Activated CD4-positive, alpha-beta T cell treated with anti-CD3 and anti-CD28 coated beads, Interleukin-2, Interleukin-4, amounts not matched to agents 100 ng/mL and 50 ng/mL, durations not matched to agents 16 hours and 8 hours (primary cell): ENCODE results near the gene KRT72.

Experiments
- DNase-seq: peaks from one replicate; pipeline ENCODE4 v3.0.0-alpha.2; 2020; ENCODE audit warnings: low spot score

KRT72 gene

GRCh38 chr12:52578469-52578868, 22.8 kb downstream of the KRT72 start:
- no peak for DNase-seq

- DNase-seq, result no peak
Observed at GRCh38 chr12:52577316-52577715, 23.9 kb downstream of the KRT72 start.

DNA sequence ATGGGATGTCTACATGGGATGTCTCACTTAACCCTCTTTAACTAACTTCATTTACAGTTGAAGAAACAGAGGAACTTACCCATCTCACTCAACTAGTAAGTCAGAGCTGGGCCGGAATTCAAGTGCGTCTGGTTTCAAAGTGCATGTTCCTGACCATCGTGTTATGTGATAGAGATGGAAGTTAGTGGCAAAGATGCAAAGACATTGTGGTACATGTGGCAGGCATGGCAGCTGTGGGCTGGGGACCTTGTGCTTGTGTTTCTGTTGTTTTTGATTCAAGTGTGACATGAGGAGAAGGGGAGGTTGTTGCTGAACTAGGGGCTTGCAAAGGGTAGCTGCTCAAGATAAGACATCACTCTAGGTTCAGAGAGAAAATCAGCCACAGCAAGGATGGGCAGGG, 25.3 kb downstream of the KRT72 start:
- no peak for DNase-seq

GRCh38 chr12:52575256-52575655, 26.0 kb downstream of the KRT72 start:
- no peak for DNase-seq

DNA sequence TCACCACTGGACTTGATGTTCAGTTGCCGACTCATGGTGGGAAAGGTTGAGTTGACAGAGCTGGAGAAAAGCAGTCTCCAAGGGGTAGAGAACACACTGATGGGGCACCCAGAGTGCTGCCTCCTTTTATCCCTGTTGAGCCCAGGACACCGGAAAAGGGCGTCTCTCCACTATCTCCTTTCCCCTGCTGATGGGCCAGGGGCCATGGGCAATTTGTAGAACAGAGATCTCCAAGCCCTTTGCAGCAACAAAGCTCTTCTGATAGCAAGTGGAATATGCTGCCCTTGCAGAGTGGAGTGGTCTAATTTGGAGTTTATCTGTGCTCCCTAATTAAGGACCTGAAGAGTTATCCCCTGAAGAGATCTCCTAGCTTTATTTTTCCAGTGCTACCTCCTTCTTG, 27.5 kb downstream of the KRT72 start, which contains the start of gene KRT74:
KRT74 (minus strand) TSS at position 101 of the 400 bp plus-strand sequence; CDS start at position 35, 66 bp downstream.
- no peak for DNase-seq

DNA sequence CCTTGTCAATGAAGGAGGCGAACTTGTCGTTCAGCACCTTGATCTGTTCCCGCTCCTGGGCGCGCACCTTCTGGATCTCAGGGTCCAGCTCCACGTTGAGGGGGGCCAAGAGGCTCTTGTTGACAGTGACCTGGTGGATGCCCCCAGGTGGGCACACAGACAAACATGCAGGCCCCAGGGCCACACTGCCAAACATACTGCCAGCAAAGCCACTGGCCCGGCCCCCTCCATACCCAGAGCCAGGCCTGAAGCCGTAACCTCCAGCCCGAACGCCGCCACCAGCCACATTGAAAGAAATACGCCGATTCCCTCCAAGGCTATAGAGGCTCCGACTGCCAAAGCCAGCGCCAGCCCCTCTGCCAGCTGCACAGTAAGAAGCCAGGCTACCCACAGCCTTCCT, 28.0 kb downstream of the KRT72 start:
- no peak for DNase-seq

GRCh38 chr12:52570511-52570910, 30.8 kb downstream of the KRT72 start:
- no peak for DNase-seq

DNA sequence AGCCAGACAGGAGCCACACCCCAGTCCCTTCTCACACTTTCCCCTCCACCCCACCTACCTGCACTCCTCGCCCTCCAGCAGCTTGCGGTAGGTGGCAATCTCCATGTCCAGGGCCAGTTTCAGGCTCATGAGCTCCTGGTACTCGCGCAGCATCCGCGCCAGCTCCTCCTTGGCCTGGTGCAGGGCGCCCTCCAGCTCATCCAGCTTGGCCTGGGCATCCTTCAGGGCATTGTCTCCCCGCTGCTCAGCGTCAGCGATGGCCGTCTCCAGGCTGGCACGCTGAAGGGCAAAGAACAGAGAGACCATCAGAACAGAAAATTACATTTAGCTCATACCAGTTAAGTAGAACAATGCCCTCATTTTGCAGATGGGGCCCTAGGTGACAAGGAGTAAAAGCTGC, 33.2 kb downstream of the KRT72 start:
- DNase-seq, result no peak

DNA sequence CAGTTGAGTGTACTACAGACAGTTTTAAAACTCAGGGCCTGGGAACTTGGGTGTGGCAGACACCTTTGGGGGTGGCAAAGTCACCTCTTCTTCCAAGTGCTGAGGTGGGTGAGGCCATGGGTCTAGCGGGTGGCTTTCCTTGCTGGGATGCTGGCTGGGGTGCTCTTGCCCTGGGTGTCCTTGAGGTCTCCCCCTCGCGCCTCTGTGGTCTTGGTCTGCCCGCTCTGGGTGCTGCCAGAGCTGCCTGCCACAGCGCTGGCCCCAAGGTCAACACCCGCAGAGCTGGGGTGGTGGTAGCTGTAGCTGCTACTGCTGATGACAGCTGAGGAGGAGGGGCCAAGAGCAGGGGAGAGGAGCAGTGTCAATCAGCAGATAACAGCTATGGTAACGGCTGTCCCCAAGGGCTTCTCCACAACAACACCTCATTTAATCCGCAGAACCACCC, 34.4 kb downstream of the KRT72 start:
- no peak for DNase-seq

GRCh38 chr12:52564582-52564981, 36.7 kb downstream of the KRT72 start:
- no peak for DNase-seq

DNA sequence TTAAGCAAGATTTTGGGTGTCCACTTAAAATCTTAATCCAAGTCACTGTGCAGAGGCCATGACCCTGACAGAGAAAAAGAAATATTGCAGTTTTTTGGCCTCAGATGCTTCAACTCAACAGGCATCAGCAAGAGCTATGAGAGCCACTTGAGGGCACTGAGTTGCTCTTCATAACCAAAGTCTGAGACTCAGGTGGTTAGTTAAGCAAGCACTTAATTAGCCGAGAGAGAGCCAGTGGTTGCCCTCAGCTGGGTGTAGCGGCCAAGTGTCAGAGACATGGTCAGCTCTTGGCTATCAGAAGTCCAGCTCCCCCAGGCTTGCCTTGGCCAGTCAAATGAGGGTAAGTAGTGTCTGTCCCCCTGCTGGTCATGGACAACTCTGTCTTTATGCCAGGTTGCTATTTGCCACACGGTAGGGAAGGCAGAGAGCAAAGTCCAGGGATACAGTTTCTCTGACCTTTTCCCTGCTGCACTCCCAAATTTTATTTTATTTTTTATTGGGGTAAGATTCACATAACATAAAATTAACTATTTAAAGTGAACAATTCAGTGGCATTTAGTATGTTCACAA, 39.3 kb downstream of the KRT72 start:
- DNase-seq, result no peak

- no peak for DNase-seq
Observed at GRCh38 chr12:52559979-52560378, 41.3 kb downstream of the KRT72 start.

GRCh38 chr12:52558781-52559445, 42.4 kb downstream of the KRT72 start:
- DNase-seq, result no peak

- DNase-seq, result no peak
Observed at GRCh38 chr12:52557476-52557875, 43.8 kb downstream of the KRT72 start.

GRCh38 chr12:52555577-52555976, 45.7 kb downstream of the KRT72 start:
- DNase-seq, result no peak

DNA sequence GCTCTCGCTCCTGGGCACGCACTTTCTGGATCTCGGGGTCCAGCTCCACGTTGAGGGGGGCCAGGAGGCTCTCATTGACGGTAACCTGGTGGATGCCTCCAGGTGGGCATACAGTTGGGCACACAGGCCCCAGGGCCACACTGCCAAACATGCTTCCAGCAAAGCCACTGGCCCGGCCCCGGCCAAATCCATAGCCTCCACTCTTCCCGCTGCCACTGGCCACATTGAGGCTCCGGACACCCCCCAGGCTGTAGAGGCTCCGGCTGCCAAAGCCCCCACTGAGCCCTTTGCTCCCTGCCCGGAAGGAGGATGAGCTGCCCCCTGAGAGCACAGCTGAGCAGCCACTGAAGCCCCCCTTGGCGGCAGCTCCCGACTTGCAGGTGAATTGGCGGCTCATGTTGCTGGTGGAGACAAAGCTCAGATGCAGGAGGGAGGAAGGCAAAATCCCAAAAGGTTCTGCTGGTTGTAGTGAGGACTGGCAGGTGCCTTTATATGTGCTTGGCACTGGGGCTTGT, 48.5 kb downstream of the KRT72 start, which contains the start of gene KRT71:
KRT71 (minus strand) TSS at position 465 of the 515 bp plus-strand sequence; CDS start at position 397, 68 bp downstream.
- DNase-seq, result no peak

DNA sequence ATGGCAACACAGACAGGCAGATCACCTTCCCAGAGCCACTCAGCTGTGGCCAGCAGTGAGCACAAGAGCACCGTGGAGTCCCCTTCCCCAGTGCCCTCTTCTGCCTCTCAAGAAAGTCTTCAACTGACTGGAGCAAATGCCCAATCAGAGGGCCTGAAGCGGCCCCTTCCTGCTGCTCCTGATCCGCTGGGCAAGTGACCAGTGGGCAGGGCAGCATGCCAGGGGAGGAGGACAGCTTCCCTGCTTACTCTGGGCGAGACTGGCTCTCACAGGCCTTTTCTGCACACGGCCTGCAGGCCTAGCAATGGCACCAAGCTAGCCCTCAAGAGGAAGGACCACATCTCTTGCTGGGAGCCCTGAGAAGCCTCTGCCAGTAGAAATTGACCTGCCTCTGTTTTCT, 49.2 kb downstream of the KRT72 start:
- DNase-seq, result no peak

GRCh38 chr12:52551216-52551865, 49.9 kb downstream of the KRT72 start:
- DNase-seq, result no peak

DNA sequence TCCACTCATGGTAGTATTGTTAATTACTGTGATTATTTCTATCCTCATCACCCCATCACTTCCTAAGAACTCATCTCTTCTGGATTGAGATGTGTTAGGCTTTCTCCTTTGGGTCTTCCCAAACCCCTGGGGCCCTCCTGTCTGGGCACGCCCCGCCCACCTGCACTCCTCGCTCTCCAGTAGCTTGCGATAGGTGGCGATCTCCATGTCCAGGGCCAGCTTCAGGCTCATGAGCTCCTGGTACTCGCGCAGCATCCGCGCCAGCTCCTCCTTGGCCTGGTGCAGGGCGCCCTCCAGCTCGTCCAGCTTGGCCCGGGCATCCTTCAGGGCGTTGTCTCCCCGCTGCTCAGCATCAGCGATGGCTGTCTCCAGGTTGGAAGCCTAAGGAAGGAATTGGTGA, 55.1 kb downstream of the KRT72 start:
- DNase-seq, result no peak

DNA sequence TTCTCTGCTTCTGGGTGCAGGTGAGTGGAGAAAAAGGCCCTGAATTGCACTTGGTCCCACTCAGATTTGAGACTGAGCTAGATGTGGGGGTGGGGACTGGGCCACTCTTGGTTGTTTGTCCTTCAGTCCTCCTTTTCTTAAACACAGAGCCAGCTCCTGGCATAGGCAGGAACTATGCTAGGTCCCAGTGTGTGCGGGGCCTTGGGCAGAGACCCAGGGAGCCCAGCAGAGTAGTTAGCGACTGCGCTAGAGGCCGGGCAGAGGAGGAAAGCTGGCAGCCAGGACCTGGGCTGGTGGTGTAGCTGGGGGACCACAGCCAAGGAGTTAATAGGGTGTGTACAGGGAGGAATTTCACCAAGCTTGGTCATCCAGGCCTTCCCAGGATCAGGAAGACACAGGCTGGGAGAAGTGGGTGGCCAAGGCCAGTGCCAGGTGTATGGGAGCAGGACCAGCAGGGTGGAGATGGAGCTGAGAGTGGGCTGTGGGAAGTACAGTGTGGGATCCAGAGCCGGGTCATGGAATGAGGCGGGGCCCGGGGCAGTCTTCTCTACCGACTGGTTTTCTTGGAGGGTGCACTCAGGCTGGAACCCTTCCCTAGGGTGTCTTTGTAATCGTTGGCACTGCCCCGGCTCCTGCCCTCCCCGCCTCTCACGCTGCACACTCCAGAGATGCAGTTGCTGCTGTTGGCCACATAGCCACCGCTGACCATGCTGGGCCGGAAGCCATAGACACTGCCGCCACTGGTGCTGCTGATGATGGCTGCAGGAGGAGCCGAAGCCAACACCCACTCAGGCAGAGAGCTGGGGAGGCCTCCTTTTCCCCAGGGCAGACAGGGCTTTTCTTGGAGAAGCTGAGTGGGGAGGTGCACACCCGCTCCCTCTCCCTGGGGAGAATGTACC, 57.0 kb downstream of the KRT72 start:
- DNase-seq, result no peak

DNA sequence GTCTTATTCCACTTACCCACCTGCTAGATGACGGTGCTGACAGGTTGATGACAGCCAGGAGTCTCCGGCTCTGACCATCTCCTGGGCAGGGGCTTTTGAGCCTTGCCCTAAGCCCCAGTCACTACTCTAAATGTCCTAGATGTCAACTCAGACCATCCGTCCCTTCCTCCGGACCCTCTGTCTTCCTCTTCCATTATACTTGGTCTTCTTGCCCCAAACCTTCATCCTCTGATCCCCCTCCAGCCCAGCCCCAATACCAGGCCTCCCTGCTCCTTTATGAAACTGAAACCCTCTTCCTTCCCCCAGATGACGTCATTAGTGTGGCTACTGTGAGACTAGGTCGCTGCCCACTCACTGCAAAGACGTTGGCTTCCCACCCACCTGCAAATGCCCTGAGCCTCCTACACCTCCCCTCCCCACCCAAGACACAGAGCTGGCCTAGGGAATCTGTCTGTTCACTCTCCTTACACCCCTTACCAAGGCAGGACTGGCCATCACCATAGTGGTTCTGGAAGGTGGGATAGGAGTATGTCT, 58.4 kb downstream of the KRT72 start:
- DNase-seq, result no peak

- no peak for DNase-seq
Observed at GRCh38 chr12:52542157-52542556, 59.1 kb downstream of the KRT72 start.
